SK-N-SH (cell line): Measurements from ENCODE around the gene APC. TPM values are rescaled to one million over a fixed set of nuclear protein-coding genes. Genes with fewer than 3 reads are reported as not detected.

Source experiments
- CTCF ChIA-PET: fragments of 300-600, 350-600 bp; formaldehyde crosslinking; extraction: SDS; loops from one replicate; lab custom pipeline; 2021; lab: Yijun Ruan, JAX
- POLR2A ChIA-PET: fragments of 350-600 bp; sonication (Branson Sonifier 250); formaldehyde crosslinking; extraction: SDS; loops from one replicate; lab custom pipeline; 2020; ENCODE audit warnings: antibody characterized with exemption, inconsistent platforms; lab: Yijun Ruan, JAX
- DNase-seq: peaks from one replicate; pipeline ENCODE4 v3.0.0; 2012
- H2AFZ ChIP-seq: fragments of 200-600 bp; sonication (generic); 2 replicates; pipeline ENCODE4 v1.8.1; 2016; ENCODE audit warnings: antibody characterized with exemption, mild to moderate bottlenecking, low read depth
- H3F3A ChIP-seq: fragments of 200-600 bp; sonication (generic); replicated peaks from 2 replicates; pipeline ENCODE3; 2016; ENCODE audit warnings: antibody characterized with exemption, mild to moderate bottlenecking; ENCODE audit not compliant: insufficient read depth
- H3K27ac ChIP-seq, 2 experiments: fragments of 200-500 bp in 1 of 2; fragments of 200-600 bp in 1 of 2; sonication (Bioruptor generic) in 1 of 2; sonication (generic), shearing (Covaris generic) in 1 of 2; 2 replicates each; pipeline versions ENCODE4 v1.5.1 to v1.6.1; 2014 to 2016; ENCODE audit warnings: low read depth in 2 of 2, inconsistent platforms in 1 of 2, low read length in 1 of 2, mild to moderate bottlenecking in 1 of 2, mixed read lengths in 1 of 2
- H3K27me3 ChIP-seq: fragments of 200-600 bp; sonication (generic), shearing (Covaris generic); 2 replicates; pipeline ENCODE4 v1.6.1; 2016; ENCODE audit warnings: mixed run types; ENCODE audit not compliant: insufficient read depth
- H3K36me3 ChIP-seq, 2 experiments: fragments of 200-500 bp in 1 of 2; fragments of 200-600 bp in 1 of 2; sonication (Bioruptor generic) in 1 of 2; sonication (generic) in 1 of 2; replicated peaks in 1 of 2; 2 replicates each; pipeline versions ENCODE3 to v1.5.1; 2014 to 2016; ENCODE audit warnings: low read length in 1 of 2, mild to moderate bottlenecking in 1 of 2; ENCODE audit not compliant: insufficient read depth in 2 of 2, control insufficient read depth in 1 of 2
- H3K4me1 ChIP-seq, 2 experiments: fragments of 200-500 bp in 1 of 2; fragments of 200-600 bp in 1 of 2; sonication (Bioruptor generic) in 1 of 2; sonication (generic), shearing (Covaris generic) in 1 of 2; 2 replicates each; pipeline versions ENCODE4 v1.5.1 to v1.6.1; 2014 to 2016; ENCODE audit warnings: low read depth in 1 of 2, low read length in 1 of 2, mixed run types in 1 of 2; ENCODE audit not compliant: insufficient read depth in 2 of 2, control insufficient read depth in 1 of 2
- H3K4me2 ChIP-seq: fragments of 200-600 bp; sonication (generic), shearing (Covaris generic); 2 replicates; pipeline ENCODE4 v1.6.1; 2017; ENCODE audit warnings: mixed run types
- H3K4me3 ChIP-seq, 2 experiments: fragments of 200-500 bp in 1 of 2; fragments of 200-600 bp in 1 of 2; sonication (Bioruptor generic) in 1 of 2; sonication (generic), shearing (Covaris generic) in 1 of 2; 2 replicates each; pipeline versions ENCODE4 v1.5.1 to v1.8.1; 2014 to 2016; ENCODE audit warnings: low read depth in 2 of 2, inconsistent platforms in 1 of 2, low read length in 1 of 2, mild to moderate bottlenecking in 1 of 2, mixed read lengths in 1 of 2, moderate library complexity in 1 of 2
- H3K79me2 ChIP-seq: fragments of 200-600 bp; sonication (generic); 2 replicates; pipeline ENCODE4 v1.8.1; 2017; ENCODE audit warnings: mild to moderate bottlenecking; ENCODE audit not compliant: insufficient read depth
- H3K9ac ChIP-seq: fragments of 200-600 bp; sonication (generic); 2 replicates; pipeline ENCODE4 v1.6.1; 2017; ENCODE audit warnings: mixed run types
- H3K9me2 ChIP-seq: fragments of 200-600 bp; sonication (generic); 2 replicates; pipeline ENCODE4 v1.6.1; 2017; ENCODE audit warnings: mixed run types
- H3K9me3 ChIP-seq: fragments of 200-600 bp; sonication (generic); 2 replicates; pipeline ENCODE4 v1.6.1; 2017; ENCODE audit warnings: mixed run types, mild to moderate bottlenecking, moderate library complexity
- H4K20me1 ChIP-seq: fragments of 200-600 bp; sonication (generic); 2 replicates; pipeline ENCODE4 v1.6.1; 2017; ENCODE audit warnings: mild to moderate bottlenecking, mixed run types; ENCODE audit not compliant: insufficient read depth
- EP300 ChIP-seq, 2 experiments: IDR thresholded peaks; 2 replicates each; pipeline versions ENCODE4 v1.4.0 to v1.6.1; 2012; ENCODE audit warnings: borderline replicate concordance in 1 of 2, low read depth in 1 of 2, low read length in 1 of 2
- FOXJ3 ChIP-seq: sonication (generic); formaldehyde crosslinking; IDR thresholded peaks from 2 replicates; pipeline ENCODE4 v1.5.1; 2020; ENCODE audit warnings: mild to moderate bottlenecking, missing genetic modification reagents
- GABPA ChIP-seq: IDR thresholded peaks from 2 replicates; pipeline ENCODE4 v1.4.0; 2012; ENCODE audit warnings: low read depth, mild to moderate bottlenecking
- GATA2 ChIP-seq: sonication (generic); formaldehyde crosslinking; IDR thresholded peaks from 2 replicates; pipeline ENCODE4 v1.5.0; 2020; ENCODE audit warnings: mild to moderate bottlenecking, missing genetic modification reagents
- JUND ChIP-seq: IDR thresholded peaks from 2 replicates; pipeline ENCODE4 v1.4.0; 2012
- MEF2A ChIP-seq: IDR thresholded peaks from 2 replicates; pipeline ENCODE4 v1.4.0; 2012; ENCODE audit warnings: low read depth, borderline replicate concordance
- RAD21 ChIP-seq: IDR thresholded peaks from 2 replicates; pipeline ENCODE4 v1.6.1; 2012; ENCODE audit warnings: mild to moderate bottlenecking, low read length
- RFX5 ChIP-seq: IDR thresholded peaks from 2 replicates; pipeline ENCODE4 v1.6.1; 2012; ENCODE audit warnings: mild to moderate bottlenecking, improper control_type of control experiment, low read length
- RXRA ChIP-seq: IDR thresholded peaks from 2 replicates; pipeline ENCODE4 v1.4.0; 2012; ENCODE audit warnings: low read depth, mild to moderate bottlenecking, borderline replicate concordance
- WGBS: methylation state at CpG from one replicate; pipeline ENCODE4 v1.1.6; 2017; ENCODE audit warnings: low lambda C conversion rate; 5-methylcytosine and 5-hydroxymethylcytosine counted together
- polyA plus RNA-seq, 3 experiments: library from polyadenylated mRNA; depleted of rRNA; stranded (reverse); fragments of >200 nt; gene quantifications; 2 replicates each; pipeline ENCODE4 v1.2.3, GENCODE V29; 2012
- TF ChIP-seq, protein P1 (sequence below): fragments of 200-600 bp; sonication (generic); IDR thresholded peaks from 2 replicates; pipeline ENCODE4 v1.6.1; 2017; ENCODE audit warnings: antibody characterized with exemption, mild to moderate bottlenecking, moderate library complexity
- TF ChIP-seq, protein P2 (sequence below): IDR thresholded peaks from 2 replicates; pipeline ENCODE4 v1.4.0; 2012; ENCODE audit warnings: low read depth, borderline replicate concordance
- TF ChIP-seq, protein P3 (sequence below): IDR thresholded peaks from 2 replicates; pipeline ENCODE4; 2012
- TF ChIP-seq, protein P4 (sequence below): IDR thresholded peaks from 2 replicates; pipeline ENCODE4 v1.6.1; 2012; ENCODE audit warnings: mild to moderate bottlenecking, low read depth, low read length, moderate library complexity

APC gene
- polyA plus RNA-seq, 1 of the 3 experiments (the other 2 are of a cell fraction), result 5.1 TPM

DNA sequence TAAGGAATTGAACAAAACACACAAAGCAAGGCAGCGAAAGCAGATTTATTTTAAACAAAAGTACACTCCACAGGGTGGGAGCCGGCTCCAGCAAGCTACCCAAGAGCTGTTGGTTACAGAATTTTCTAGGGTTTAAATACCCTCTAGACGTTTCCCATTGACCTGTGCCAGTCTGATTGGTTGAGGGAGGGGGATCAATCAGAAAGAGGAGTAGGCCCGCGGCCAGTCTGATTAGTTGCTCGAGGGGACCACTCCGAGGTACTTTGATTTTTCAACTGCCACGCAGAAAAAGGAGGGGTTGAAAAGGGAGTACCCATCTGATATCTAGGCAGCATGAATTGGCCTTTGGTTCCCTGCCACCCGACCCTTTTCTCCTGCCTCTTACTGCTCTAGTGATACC lies 124.4 kb downstream of the APC start:
- peak overlapping the region in 1 of 2 experiments; percentile 86; a peak in 1 of 4 replicates for H3K27ac ChIP-seq
- H3K27me3 ChIP-seq, result no peaks in the 10 kb centered on the region
- H3K4me2 ChIP-seq, result peak overlapping the region; percentile 82
- peaks cover 17% of the 10 kb centered on the region for H4K20me1 ChIP-seq
- H2AFZ ChIP-seq, result no peak overlapping the region; the same call in 1 of the 2 replicates
- 5% methylated on average over 9 of the region's 9 CpGs for WGBS
- H3K79me2 ChIP-seq, result peaks cover 59% of the 10 kb centered on the region
- H3K4me3 ChIP-seq, result peak overlapping the region; percentile 91 to 96
- H3K36me3 ChIP-seq, result peaks cover 36 to 43% of the 10 kb centered on the region in 2 experiments
- H3K4me1 ChIP-seq, result peaks cover 18 to 22% of the 10 kb centered on the region in 2 experiments; a peak in 3 of 4 replicates
- ChIA-PET CTCF (interaction anchor here (1.2 to 2.1 kb wide), 2 partner anchors 14 to 59 kb away, joined by 3 to 8 read pairs; partner anchors contain the start of gene REEP5), POLR2A (interaction anchor here (1.8 kb wide), 1 partner anchor 60 kb away, joined by 14 read pairs; the partner anchor contains the start of gene REEP5)
- no peaks in the 10 kb centered on the region for H3K9me2 ChIP-seq
- H3K9me3 ChIP-seq, result no peaks in the 10 kb centered on the region
- H3F3A ChIP-seq, result peaks cover 3% of the 10 kb centered on the region
- DNase-seq, result peak; percentile 30
- peak overlapping the region; percentile 91 for H3K9ac ChIP-seq
- TF ChIP-seq, protein P1, sequence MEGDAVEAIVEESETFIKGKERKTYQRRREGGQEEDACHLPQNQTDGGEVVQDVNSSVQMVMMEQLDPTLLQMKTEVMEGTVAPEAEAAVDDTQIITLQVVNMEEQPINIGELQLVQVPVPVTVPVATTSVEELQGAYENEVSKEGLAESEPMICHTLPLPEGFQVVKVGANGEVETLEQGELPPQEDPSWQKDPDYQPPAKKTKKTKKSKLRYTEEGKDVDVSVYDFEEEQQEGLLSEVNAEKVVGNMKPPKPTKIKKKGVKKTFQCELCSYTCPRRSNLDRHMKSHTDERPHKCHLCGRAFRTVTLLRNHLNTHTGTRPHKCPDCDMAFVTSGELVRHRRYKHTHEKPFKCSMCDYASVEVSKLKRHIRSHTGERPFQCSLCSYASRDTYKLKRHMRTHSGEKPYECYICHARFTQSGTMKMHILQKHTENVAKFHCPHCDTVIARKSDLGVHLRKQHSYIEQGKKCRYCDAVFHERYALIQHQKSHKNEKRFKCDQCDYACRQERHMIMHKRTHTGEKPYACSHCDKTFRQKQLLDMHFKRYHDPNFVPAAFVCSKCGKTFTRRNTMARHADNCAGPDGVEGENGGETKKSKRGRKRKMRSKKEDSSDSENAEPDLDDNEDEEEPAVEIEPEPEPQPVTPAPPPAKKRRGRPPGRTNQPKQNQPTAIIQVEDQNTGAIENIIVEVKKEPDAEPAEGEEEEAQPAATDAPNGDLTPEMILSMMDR, result no peak

DNA sequence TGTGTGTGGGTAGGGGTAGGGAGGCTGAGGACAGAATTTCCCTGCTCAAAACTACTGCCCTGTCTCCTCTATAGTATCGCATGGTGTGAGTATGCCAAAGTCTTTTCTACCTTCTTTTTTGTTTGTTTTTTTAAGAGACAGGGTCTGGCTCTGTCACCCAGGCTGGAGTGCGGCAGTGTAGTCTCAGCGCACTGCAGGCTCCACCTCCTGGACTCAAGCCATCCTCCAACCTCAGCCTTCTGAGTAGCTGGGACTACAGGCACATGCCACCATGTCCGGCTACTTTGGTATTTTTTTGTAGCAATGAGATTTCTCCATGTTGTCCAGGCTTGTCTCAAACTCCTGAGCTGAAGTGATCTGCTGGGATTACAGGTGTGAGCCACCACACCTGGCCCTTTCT lies 125.9 kb downstream of the APC start:
- POLR2A ChIA-PET, result no interaction called here
- DNase-seq, result no peak
- H3K4me1 ChIP-seq, result peaks cover 18 to 22% of the 10 kb centered on the region in 2 experiments; a peak in 3 of 4 replicates
- H3K79me2 ChIP-seq, result peaks cover 65% of the 10 kb centered on the region
- H3K9ac ChIP-seq, result peak overlapping the region; percentile 91; the same call in 1 of the 2 replicates
- H3K4me3 ChIP-seq, result peak overlapping the region; percentile 1 to 35; a peak in 1 of 4 replicates
- H3K36me3 ChIP-seq, result peaks cover 48 to 58% of the 10 kb centered on the region in 2 experiments
- H2AFZ ChIP-seq, result no peak overlapping the region
- peak overlapping the region; percentile 82 for H3K4me2 ChIP-seq
- peaks cover 7% of the 10 kb centered on the region for H3F3A ChIP-seq
- H3K27ac ChIP-seq, result no peak overlapping the region
- no peaks in the 10 kb centered on the region for H3K27me3 ChIP-seq
- H4K20me1 ChIP-seq, result peaks cover 17% of the 10 kb centered on the region
- CTCF ChIA-PET, result interaction anchor here (2.1 kb wide), 1 partner anchor 15 kb away, joined by 8 read pairs; no protein-coding TSS in a partner anchor
- WGBS, result 89% methylated on average over 4 of the region's 4 CpGs
- TF ChIP-seq, protein P2, sequence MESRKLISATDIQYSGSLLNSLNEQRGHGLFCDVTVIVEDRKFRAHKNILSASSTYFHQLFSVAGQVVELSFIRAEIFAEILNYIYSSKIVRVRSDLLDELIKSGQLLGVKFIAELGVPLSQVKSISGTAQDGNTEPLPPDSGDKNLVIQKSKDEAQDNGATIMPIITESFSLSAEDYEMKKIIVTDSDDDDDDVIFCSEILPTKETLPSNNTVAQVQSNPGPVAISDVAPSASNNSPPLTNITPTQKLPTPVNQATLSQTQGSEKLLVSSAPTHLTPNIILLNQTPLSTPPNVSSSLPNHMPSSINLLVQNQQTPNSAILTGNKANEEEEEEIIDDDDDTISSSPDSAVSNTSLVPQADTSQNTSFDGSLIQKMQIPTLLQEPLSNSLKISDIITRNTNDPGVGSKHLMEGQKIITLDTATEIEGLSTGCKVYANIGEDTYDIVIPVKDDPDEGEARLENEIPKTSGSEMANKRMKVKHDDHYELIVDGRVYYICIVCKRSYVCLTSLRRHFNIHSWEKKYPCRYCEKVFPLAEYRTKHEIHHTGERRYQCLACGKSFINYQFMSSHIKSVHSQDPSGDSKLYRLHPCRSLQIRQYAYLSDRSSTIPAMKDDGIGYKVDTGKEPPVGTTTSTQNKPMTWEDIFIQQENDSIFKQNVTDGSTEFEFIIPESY, result no peak
- TF ChIP-seq GABPA (no peak), EP300 (IDR thresholded peaks at IDR 0.05; ENCODE audit: borderline replicate concordance in 1 of 2, low read depth in 1 of 2, low read length in 1 of 2) (no peak), RFX5 (no peak), FOXJ3 (no peak), GATA2 (CRISPR knock-in tag) (no peak), RXRA (no peak), RAD21 (no peak), MEF2A (no peak), JUND (no peak)
- TF ChIP-seq, protein P3, sequence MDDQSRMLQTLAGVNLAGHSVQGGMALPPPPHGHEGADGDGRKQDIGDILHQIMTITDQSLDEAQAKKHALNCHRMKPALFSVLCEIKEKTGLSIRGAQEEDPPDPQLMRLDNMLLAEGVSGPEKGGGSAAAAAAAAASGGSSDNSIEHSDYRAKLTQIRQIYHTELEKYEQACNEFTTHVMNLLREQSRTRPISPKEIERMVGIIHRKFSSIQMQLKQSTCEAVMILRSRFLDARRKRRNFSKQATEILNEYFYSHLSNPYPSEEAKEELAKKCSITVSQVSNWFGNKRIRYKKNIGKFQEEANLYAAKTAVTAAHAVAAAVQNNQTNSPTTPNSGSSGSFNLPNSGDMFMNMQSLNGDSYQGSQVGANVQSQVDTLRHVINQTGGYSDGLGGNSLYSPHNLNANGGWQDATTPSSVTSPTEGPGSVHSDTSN, result no peak
- TF ChIP-seq, protein P4, sequence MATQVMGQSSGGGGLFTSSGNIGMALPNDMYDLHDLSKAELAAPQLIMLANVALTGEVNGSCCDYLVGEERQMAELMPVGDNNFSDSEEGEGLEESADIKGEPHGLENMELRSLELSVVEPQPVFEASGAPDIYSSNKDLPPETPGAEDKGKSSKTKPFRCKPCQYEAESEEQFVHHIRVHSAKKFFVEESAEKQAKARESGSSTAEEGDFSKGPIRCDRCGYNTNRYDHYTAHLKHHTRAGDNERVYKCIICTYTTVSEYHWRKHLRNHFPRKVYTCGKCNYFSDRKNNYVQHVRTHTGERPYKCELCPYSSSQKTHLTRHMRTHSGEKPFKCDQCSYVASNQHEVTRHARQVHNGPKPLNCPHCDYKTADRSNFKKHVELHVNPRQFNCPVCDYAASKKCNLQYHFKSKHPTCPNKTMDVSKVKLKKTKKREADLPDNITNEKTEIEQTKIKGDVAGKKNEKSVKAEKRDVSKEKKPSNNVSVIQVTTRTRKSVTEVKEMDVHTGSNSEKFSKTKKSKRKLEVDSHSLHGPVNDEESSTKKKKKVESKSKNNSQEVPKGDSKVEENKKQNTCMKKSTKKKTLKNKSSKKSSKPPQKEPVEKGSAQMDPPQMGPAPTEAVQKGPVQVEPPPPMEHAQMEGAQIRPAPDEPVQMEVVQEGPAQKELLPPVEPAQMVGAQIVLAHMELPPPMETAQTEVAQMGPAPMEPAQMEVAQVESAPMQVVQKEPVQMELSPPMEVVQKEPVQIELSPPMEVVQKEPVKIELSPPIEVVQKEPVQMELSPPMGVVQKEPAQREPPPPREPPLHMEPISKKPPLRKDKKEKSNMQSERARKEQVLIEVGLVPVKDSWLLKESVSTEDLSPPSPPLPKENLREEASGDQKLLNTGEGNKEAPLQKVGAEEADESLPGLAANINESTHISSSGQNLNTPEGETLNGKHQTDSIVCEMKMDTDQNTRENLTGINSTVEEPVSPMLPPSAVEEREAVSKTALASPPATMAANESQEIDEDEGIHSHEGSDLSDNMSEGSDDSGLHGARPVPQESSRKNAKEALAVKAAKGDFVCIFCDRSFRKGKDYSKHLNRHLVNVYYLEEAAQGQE, result no peak
- H3K9me2 ChIP-seq, result no peaks in the 10 kb centered on the region
- H3K9me3 ChIP-seq, result no peaks in the 10 kb centered on the region
